Measurements from ENCODE around the gene COL25A1.

The COL25A1 gene

GRCh38 chr4:109256818-109257217 is 45.6 kb downstream of the COL25A1 start:
- Mint-ChIP-seq H3K4me1 (ENCODE audit: low read depth) (no peaks in the 10 kb centered on the region), H3K4me3 (no peak overlapping the region), H3K27me3 (ENCODE audit: low read depth) (peaks cover 6% of the 10 kb centered on the region), H3K27ac (no peak overlapping the region), H3K9me3 (no peaks in the 10 kb centered on the region), H3K36me3 (ENCODE audit: low read depth) (no peaks in the 10 kb centered on the region)

GRCh38 chr4:109254845-109255244 is 47.6 kb downstream of the COL25A1 start:
- H3K4me3 Mint-ChIP-seq, result no peak overlapping the region
- no peak overlapping the region for H3K27ac Mint-ChIP-seq
- peaks cover 6% of the 10 kb centered on the region for H3K27me3 Mint-ChIP-seq (ENCODE audit: low read depth)
- no peaks in the 10 kb centered on the region for H3K36me3 Mint-ChIP-seq (ENCODE audit: low read depth)
- no peaks in the 10 kb centered on the region for H3K9me3 Mint-ChIP-seq
- H3K4me1 Mint-ChIP-seq (ENCODE audit: low read depth), result no peaks in the 10 kb centered on the region

GRCh38 chr4:109251396-109251795 is 51.1 kb downstream of the COL25A1 start:
- no peaks in the 10 kb centered on the region for H3K27me3 Mint-ChIP-seq (ENCODE audit: low read depth)
- H3K27ac Mint-ChIP-seq, result no peak overlapping the region
- no peak overlapping the region for H3K4me3 Mint-ChIP-seq
- H3K4me1 Mint-ChIP-seq (ENCODE audit: low read depth), result no peaks in the 10 kb centered on the region
- no peaks in the 10 kb centered on the region for H3K36me3 Mint-ChIP-seq (ENCODE audit: low read depth)
- H3K9me3 Mint-ChIP-seq, result no peaks in the 10 kb centered on the region

GRCh38 chr4:109248322-109248900 is 54.0 kb downstream of the COL25A1 start:
- no peaks in the 10 kb centered on the region for H3K36me3 Mint-ChIP-seq (ENCODE audit: low read depth)
- no peaks in the 10 kb centered on the region for H3K27me3 Mint-ChIP-seq (ENCODE audit: low read depth)
- H3K27ac Mint-ChIP-seq, result no peak overlapping the region
- no peaks in the 10 kb centered on the region for H3K4me1 Mint-ChIP-seq (ENCODE audit: low read depth)
- no peaks in the 10 kb centered on the region for H3K9me3 Mint-ChIP-seq
- H3K4me3 Mint-ChIP-seq, result no peak overlapping the region

GRCh38 chr4:109243871-109244270 is 58.6 kb downstream of the COL25A1 start:
- Mint-ChIP-seq H3K4me1 (ENCODE audit: low read depth) (no peaks in the 10 kb centered on the region), H3K9me3 (no peaks in the 10 kb centered on the region)

GRCh38 chr4:109238746-109239145 is 63.7 kb downstream of the COL25A1 start:
- H3K9me3 Mint-ChIP-seq, result no peaks in the 10 kb centered on the region
- no peak overlapping the region for H3K4me3 Mint-ChIP-seq
- H3K27ac Mint-ChIP-seq, result no peak overlapping the region
- H3K27me3 Mint-ChIP-seq (ENCODE audit: low read depth), result peaks cover 15% of the 10 kb centered on the region
- H3K36me3 Mint-ChIP-seq (ENCODE audit: low read depth), result no peaks in the 10 kb centered on the region
- H3K4me1 Mint-ChIP-seq (ENCODE audit: low read depth), result no peaks in the 10 kb centered on the region

More at GRCh38 chr4:109243871-109244270, 58.6 kb downstream of the COL25A1 start:
- no peak overlapping the region for H3K27ac Mint-ChIP-seq
- H3K27me3 Mint-ChIP-seq (ENCODE audit: low read depth), result peaks cover 9% of the 10 kb centered on the region
- H3K36me3 Mint-ChIP-seq (ENCODE audit: low read depth), result no peaks in the 10 kb centered on the region
- H3K4me3 Mint-ChIP-seq, result no peak overlapping the region

GRCh38 chr4:109235683-109236082 is 66.8 kb downstream of the COL25A1 start:
- Mint-ChIP-seq H3K36me3 (ENCODE audit: low read depth) (no peaks in the 10 kb centered on the region), H3K4me1 (ENCODE audit: low read depth) (no peaks in the 10 kb centered on the region), H3K9me3 (no peaks in the 10 kb centered on the region), H3K4me3 (no peak overlapping the region), H3K27ac (no peak overlapping the region), H3K27me3 (ENCODE audit: low read depth) (peaks cover 6% of the 10 kb centered on the region)

- Mint-ChIP-seq H3K36me3 (ENCODE audit: low read depth) (no peaks in the 10 kb centered on the region), H3K27ac (no peak overlapping the region), H3K27me3 (ENCODE audit: low read depth) (peaks cover 6% of the 10 kb centered on the region), H3K4me1 (ENCODE audit: low read depth) (no peaks in the 10 kb centered on the region), H3K9me3 (no peaks in the 10 kb centered on the region), H3K4me3 (no peak overlapping the region)
Observed at GRCh38 chr4:109234596-109234995, 67.9 kb downstream of the COL25A1 start.

- Mint-ChIP-seq H3K4me3 (no peak overlapping the region), H3K9me3 (no peaks in the 10 kb centered on the region), H3K27ac (no peak overlapping the region), H3K36me3 (ENCODE audit: low read depth) (no peaks in the 10 kb centered on the region), H3K4me1 (ENCODE audit: low read depth) (no peaks in the 10 kb centered on the region), H3K27me3 (ENCODE audit: low read depth) (peaks cover 6% of the 10 kb centered on the region)
Observed at GRCh38 chr4:109233570-109233969, 68.9 kb downstream of the COL25A1 start.

GRCh38 chr4:109232681-109233080 is 69.8 kb downstream of the COL25A1 start:
- Mint-ChIP-seq H3K36me3 (ENCODE audit: low read depth) (no peaks in the 10 kb centered on the region), H3K4me3 (no peak overlapping the region), H3K9me3 (no peaks in the 10 kb centered on the region), H3K27me3 (ENCODE audit: low read depth) (peaks cover 6% of the 10 kb centered on the region), H3K27ac (no peak overlapping the region), H3K4me1 (ENCODE audit: low read depth) (no peaks in the 10 kb centered on the region)

- Mint-ChIP-seq H3K4me3 (no peak overlapping the region), H3K9me3 (no peaks in the 10 kb centered on the region), H3K27me3 (ENCODE audit: low read depth) (peaks cover 6% of the 10 kb centered on the region), H3K27ac (no peak overlapping the region), H3K4me1 (ENCODE audit: low read depth) (no peaks in the 10 kb centered on the region), H3K36me3 (ENCODE audit: low read depth) (no peaks in the 10 kb centered on the region)
Observed at GRCh38 chr4:109231331-109231730, 71.1 kb downstream of the COL25A1 start.

- H3K4me3 Mint-ChIP-seq, result no peak overlapping the region
- no peaks in the 10 kb centered on the region for H3K9me3 Mint-ChIP-seq
- H3K4me1 Mint-ChIP-seq (ENCODE audit: low read depth), result no peaks in the 10 kb centered on the region
- H3K27ac Mint-ChIP-seq, result no peak overlapping the region
- H3K36me3 Mint-ChIP-seq (ENCODE audit: low read depth), result no peaks in the 10 kb centered on the region
- peaks cover 3% of the 10 kb centered on the region for H3K27me3 Mint-ChIP-seq (ENCODE audit: low read depth)
Observed at GRCh38 chr4:109229028-109229427, 73.4 kb downstream of the COL25A1 start.

- Mint-ChIP-seq H3K36me3 (ENCODE audit: low read depth) (no peaks in the 10 kb centered on the region), H3K4me3 (no peak overlapping the region), H3K4me1 (ENCODE audit: low read depth) (no peaks in the 10 kb centered on the region), H3K27me3 (ENCODE audit: low read depth) (peaks cover 11% of the 10 kb centered on the region), H3K9me3 (no peaks in the 10 kb centered on the region), H3K27ac (no peak overlapping the region)
Observed at GRCh38 chr4:109218288-109218687, 84.2 kb downstream of the COL25A1 start.

GRCh38 chr4:109216085-109216696 is 86.3 kb downstream of the COL25A1 start:
- H3K27me3 Mint-ChIP-seq (ENCODE audit: low read depth), result peaks cover 11% of the 10 kb centered on the region
- no peaks in the 10 kb centered on the region for H3K9me3 Mint-ChIP-seq
- no peak overlapping the region for H3K27ac Mint-ChIP-seq
- H3K4me1 Mint-ChIP-seq (ENCODE audit: low read depth), result no peaks in the 10 kb centered on the region
- no peaks in the 10 kb centered on the region for H3K36me3 Mint-ChIP-seq (ENCODE audit: low read depth)
- no peak overlapping the region for H3K4me3 Mint-ChIP-seq

GRCh38 chr4:109215506-109215905 is 87.0 kb downstream of the COL25A1 start:
- Mint-ChIP-seq H3K27ac (no peak overlapping the region), H3K4me1 (ENCODE audit: low read depth) (no peaks in the 10 kb centered on the region), H3K27me3 (ENCODE audit: low read depth) (peaks cover 14% of the 10 kb centered on the region), H3K4me3 (no peak overlapping the region), H3K9me3 (no peaks in the 10 kb centered on the region), H3K36me3 (ENCODE audit: low read depth) (no peaks in the 10 kb centered on the region)
